NAMALWA (cell line): Measurements from ENCODE around the gene ABCG1.
A peak's percentile ranks its signal among the peaks of the same experiment; 100 is the strongest.

Experiments used
- DNase-seq: peaks from one replicate; pipeline ENCODE4 v3.0.0-alpha.2; 2015; ENCODE audit warnings: low spot score

The ABCG1 gene

GRCh38 chr21:42214081-42214750 lies 4.7 kb upstream of the ABCG1 start:
- no peak for DNase-seq

GRCh38 chr21:42214921-42215320 lies 4.0 kb upstream of the ABCG1 start:
- no peak for DNase-seq

- DNase-seq: no peak
These were observed 2.8 kb upstream of the ABCG1 start for GRCh38 chr21:42215942-42216725.

GRCh38 chr21:42216726-42217572 lies 2.0 kb upstream of the ABCG1 start:
- DNase-seq: no peak

GRCh38 chr21:42219606-42220137 lies 732 bp downstream of the ABCG1 start:
- peak; percentile 51 for DNase-seq

GRCh38 chr21:42220138-42220701 lies 1.3 kb downstream of the ABCG1 start:
- DNase-seq: peak; percentile 95

GRCh38 chr21:42221581-42222345 lies 2.8 kb downstream of the ABCG1 start:
- DNase-seq: no peak

GRCh38 chr21:42222386-42222785 lies 3.4 kb downstream of the ABCG1 start:
- no peak for DNase-seq

GRCh38 chr21:42222821-42223390 lies 4.0 kb downstream of the ABCG1 start:
- DNase-seq: peak; percentile 26

GRCh38 chr21:42223826-42224575 lies 5.1 kb downstream of the ABCG1 start:
- DNase-seq: peak; percentile 42

GRCh38 chr21:42225042-42225441 lies 6.1 kb downstream of the ABCG1 start:
- no peak for DNase-seq

GRCh38 chr21:42225571-42226155 lies 6.7 kb downstream of the ABCG1 start:
- no peak for DNase-seq

- no peak for DNase-seq
These were observed 7.7 kb downstream of the ABCG1 start for GRCh38 chr21:42226626-42227025.

- DNase-seq: peak; percentile 91
These were observed 9.2 kb downstream of the ABCG1 start for GRCh38 chr21:42227909-42228708.

- DNase-seq: no peak
These were observed 9.8 kb downstream of the ABCG1 start for GRCh38 chr21:42228709-42229220.

- DNase-seq: no peak
These were observed 10.7 kb downstream of the ABCG1 start for GRCh38 chr21:42229676-42230075.

GRCh38 chr21:42230178-42230577 lies 11.2 kb downstream of the ABCG1 start:
- DNase-seq: no peak

- DNase-seq: no peak
These were observed 11.7 kb downstream of the ABCG1 start for GRCh38 chr21:42230636-42231035.

GRCh38 chr21:42231756-42232155 lies 12.8 kb downstream of the ABCG1 start:
- no peak for DNase-seq
